AG04449 (cell line): ENCODE data around the gene GRIN3A.

Experiments
- CTCF ChIA-PET: fragments of 350-600 bp; formaldehyde crosslinking; extraction: SDS; loops from one replicate; lab custom pipeline; 2021; ENCODE audit warnings: antibody characterized with exemption; lab: Yijun Ruan, JAX
- POLR2A ChIA-PET: fragments of 400-600, 350-600 bp; formaldehyde crosslinking; extraction: SDS; loops from one replicate; lab custom pipeline; 2020; ENCODE audit warnings: antibody characterized with exemption, inconsistent platforms; lab: Yijun Ruan, JAX
- DNase-seq: peaks from one replicate; pipeline ENCODE4 v3.0.0-alpha.2; 2010; ENCODE audit warnings: low read depth, low spot score
- H3K4me3 ChIP-seq: 2 replicates; pipeline ENCODE4 v1.5.1; 2011; ENCODE audit warnings: low read depth, mild to moderate bottlenecking, control low read depth, low read length
- CTCF ChIP-seq: IDR thresholded peaks from one replicate; pipeline ENCODE4 v1.5.1; 2011; ENCODE audit warnings: mild to moderate bottlenecking, moderate library complexity, low read length, control low read depth, inconsistent platforms; ENCODE audit not compliant: insufficient read depth; ENCODE audit errors: missing control alignments

GRIN3A gene

GRCh38 chr9:101738566-101739183, at the start of gene GRIN3A:
TSS of gene GRIN3A (minus strand) at chr9:101738647. CDS start at chr9:101737979, 668 bp downstream.
- POLR2A ChIA-PET, result no interaction called here
- TF ChIP-seq CTCF, result no peak
- CTCF ChIA-PET, result no interaction called here
- DNase-seq, result no peak
- H3K4me3 ChIP-seq, result no peak within 1 kb of the TSS

DNA sequence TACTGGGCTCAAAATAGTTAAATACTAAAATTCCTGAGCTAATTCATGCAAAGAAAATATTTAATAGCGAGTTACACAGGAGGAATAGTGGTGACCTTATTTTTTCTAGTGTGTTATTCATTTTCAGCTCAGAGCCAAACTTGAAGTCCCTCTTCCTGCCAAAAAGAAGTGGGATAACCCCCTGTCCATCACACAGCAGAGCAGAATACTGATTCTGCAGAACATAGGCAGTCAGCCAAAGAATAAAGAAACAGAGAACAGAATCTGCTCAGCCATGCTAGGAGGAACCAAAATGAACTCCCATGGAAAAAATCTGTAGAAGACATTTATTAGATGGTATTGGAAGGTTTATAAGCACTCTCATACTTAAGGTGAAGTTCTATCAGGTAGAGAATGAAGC, 49.4 kb upstream of the GRIN3A start:
- ChIA-PET POLR2A (no interaction called here), CTCF (no interaction called here)
- no peak for TF ChIP-seq CTCF
- H3K4me3 ChIP-seq, result no peak overlapping the region
- DNase-seq, result no peak

- no peak overlapping the region for H3K4me3 ChIP-seq
- ChIA-PET CTCF (no interaction called here), POLR2A (no interaction called here)
- no peak for DNase-seq
- TF ChIP-seq CTCF, result no peak
These were observed 39.9 kb upstream of the GRIN3A start for GRCh38 chr9:101778332-101778731.

DNA sequence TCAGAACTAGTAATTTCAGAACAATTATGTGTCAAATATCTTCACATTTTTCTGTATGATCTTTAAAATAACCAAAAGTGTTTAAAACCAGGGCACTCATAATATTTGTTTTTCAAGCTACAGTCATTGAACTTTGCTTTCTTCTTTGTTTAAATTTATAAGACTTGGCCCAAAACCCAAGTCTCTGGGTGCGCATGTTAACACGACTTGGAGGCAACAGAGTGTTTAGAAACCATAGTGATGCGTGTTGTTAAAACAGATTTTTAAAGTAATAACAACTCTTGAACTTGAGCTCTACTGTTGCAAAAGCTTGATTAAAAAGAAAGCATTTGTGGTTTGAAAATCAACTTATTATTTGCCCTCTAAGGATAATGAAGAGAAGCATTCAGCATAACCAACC, 26.0 kb upstream of the GRIN3A start:
- no peak overlapping the region for H3K4me3 ChIP-seq
- POLR2A ChIA-PET, result no interaction called here
- CTCF ChIA-PET, result no interaction called here
- DNase-seq, result no peak
- no peak for TF ChIP-seq CTCF

- no peak for TF ChIP-seq CTCF
- ChIA-PET CTCF (no interaction called here), POLR2A (no interaction called here)
- H3K4me3 ChIP-seq, result no peak overlapping the region
- DNase-seq, result no peak
These were observed 20.0 kb upstream of the GRIN3A start for GRCh38 chr9:101758304-101758930.

DNA sequence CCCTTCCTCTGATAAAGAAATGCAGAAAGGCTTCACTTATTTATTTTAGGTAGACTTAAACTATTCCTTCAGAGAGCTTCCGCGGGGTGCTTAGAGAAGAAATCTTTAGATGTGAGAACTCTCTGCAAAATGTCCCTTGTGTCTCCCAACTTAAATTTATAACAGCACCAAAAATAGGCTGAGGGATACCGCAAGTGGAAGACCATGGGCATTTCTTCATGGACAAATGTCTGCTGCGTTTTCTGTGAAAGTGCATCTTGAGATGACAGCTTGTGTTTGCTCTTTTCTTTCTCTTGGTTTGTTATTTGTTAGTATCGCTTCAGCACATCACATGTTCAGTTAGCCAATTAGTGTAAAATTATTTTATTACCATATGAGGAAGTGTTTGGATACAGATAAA, 15.3 kb upstream of the GRIN3A start:
- H3K4me3 ChIP-seq, result no peak overlapping the region
- CTCF ChIA-PET, result interaction anchor here (0.6 kb wide), 1 partner anchor 26 kb away, joined by 3 read pairs; no protein-coding TSS in a partner anchor
- TF ChIP-seq CTCF, result no peak
- DNase-seq, result no peak
- POLR2A ChIA-PET, result no interaction called here
